GM21526 (cell line): ENCODE results near the gene ILF3.

Experiments
- ATAC-seq: cut with Tn5 transposase; IDR thresholded peaks from one replicate; pipeline ENCODE4 v1.9.1; 2021; ENCODE audit warnings: moderate library complexity; ENCODE audit not compliant: unreplicated experiment, low FRiP score

ILF3 gene

DNA sequence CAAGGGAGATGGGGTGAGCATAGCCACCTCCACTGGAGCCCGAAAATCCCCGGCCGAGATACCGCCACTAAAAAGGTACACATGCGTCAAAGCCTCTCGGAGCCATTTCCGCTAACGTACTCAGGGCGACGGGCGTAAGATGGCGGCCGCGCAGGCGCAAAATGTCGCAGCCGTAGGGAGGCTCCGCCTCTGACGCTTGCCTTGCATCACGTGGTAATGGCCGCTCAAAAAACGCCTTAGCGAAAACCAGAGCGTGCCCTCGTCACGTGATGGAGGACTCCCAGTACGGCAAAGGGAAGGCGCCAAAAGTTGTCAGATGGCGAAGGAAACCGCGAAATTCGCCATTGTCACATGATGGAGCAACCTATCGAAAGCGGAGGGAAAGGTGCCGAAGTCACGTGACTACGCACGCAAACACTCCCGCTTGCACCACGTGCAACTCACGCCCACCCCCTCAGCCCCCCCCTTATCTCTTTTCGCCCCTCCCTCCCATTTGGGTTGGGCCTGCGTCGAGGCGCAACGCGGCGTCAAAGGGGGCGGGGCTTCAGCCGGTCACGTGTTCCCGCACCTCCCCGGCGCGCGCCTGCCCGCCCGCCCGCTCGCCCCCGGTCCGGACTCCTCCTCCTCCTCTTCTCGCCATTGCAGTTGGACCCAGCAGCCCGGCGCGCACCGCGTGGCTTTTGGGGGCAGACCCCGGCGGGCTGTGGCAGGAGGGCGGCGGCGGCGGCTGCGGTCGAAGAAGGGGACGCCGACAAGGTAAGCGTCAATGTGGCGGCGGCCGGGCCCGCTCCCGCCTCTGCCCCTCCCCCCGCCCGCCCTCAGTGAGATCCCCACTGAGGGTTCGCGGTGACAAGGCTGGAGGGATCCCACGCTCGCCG lies at the start of gene ILF3:
TSS of gene ILF3 (plus strand) at position 615 of the 878 bp plus-strand sequence. CDS start 16,260 bp downstream, outside the sequence.
- peak; percentile 70 for ATAC-seq

DNA sequence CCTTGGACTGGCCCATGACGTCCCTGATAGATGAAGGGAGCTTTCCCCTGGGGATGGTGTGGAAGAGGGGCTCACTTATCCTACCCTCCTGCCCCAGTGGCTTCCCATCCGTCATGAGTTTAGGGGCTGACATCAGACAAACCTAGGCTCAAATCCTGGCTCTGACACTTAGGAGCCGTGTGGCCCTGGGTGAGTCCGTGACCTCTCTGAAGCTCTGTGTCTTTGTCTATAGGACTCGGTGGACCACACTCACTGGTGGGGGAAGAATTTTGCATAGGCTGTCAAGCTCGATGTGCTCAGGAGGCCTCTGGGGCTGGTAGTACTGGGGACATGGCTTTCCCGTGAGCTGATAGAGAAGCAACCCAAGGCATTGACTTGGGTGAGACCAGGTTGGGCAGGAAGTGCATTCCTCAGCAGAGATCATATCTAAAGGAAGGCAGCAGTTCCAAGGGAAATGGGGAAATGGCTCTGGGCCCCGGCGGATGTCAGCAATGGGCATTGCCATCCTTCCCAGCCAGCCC lies 49.6 kb upstream of the ILF3 start:
- ATAC-seq: no peak

DNA sequence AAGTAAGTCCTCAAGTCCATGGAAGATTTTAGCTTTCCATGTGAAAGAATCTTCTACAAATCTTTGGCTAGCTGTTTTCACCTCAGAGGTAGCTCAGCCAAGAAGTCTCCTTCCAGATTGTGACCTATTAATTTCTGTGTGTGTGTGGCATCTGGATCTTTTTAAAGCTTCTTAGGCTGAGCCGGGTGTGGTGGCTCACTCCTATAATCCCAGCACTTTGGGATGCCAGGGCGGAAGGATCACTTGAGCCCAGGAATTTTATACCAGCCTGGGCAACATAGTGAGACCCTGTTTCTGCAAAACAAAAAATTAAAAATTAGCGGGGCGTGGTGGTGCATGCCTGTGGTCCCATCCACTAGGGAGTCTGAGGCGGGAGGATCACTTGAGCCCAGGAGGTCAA lies 42.2 kb upstream of the ILF3 start:
- no peak for ATAC-seq

DNA sequence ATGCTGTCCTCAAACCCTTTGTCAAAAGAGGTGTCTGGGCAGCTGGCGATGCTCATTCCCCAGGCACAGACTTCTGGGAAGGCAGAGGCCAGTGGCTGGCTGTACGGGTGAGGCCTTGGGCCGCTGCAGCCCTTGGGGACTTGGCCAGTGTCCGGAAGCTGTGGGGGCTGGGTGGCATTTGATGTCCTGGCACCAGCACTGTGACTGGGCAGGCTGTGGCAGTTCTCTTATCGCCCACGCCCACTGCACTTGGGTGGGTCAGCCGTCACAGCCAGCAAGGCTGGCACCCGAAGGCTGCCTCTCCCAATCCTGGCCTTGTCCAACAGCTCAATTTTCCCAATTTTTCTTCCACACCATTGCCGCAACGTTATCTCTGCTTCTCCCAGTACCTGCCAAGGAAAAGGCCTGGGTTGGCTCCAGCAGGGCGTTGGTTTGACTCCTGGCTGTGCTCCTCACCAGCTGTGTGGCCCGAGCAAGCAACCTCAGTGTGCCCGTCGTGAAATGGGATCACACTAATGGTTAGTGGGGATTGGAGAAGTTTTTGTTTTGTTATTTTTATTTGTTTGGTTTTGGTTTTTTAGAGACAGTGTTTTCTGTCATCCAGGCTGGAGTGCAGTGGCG lies 41.5 kb upstream of the ILF3 start:
- no peak for ATAC-seq

DNA sequence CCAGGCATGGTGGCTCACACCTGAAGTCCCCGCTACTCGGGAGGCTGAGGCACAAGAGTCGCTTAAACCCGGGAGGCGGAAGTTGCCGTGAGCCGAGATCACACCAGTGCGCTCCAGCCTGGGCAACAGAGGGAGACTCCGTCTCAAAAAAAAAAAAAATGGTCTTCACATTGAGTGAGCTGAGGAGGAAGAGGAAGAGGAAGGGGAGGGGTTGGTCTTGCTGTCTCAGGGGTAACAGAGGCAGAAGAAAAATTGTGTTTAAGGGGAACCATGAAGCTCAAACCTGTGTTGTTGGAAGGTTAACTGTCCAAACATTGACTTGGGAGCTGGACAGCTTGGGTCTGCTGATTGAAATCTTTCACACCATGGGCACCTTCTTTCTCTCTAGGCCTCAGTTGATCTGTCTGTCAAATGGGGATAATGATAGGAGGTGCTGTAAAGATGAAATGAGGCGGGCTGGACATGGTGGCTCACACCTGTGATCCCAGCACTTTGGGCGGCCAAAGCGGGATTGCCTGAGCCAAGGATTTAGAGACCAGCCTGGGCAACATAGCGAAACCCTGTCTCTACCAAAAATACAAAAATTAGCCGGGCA lies 38.6 kb upstream of the ILF3 start:
- ATAC-seq: no peak

DNA sequence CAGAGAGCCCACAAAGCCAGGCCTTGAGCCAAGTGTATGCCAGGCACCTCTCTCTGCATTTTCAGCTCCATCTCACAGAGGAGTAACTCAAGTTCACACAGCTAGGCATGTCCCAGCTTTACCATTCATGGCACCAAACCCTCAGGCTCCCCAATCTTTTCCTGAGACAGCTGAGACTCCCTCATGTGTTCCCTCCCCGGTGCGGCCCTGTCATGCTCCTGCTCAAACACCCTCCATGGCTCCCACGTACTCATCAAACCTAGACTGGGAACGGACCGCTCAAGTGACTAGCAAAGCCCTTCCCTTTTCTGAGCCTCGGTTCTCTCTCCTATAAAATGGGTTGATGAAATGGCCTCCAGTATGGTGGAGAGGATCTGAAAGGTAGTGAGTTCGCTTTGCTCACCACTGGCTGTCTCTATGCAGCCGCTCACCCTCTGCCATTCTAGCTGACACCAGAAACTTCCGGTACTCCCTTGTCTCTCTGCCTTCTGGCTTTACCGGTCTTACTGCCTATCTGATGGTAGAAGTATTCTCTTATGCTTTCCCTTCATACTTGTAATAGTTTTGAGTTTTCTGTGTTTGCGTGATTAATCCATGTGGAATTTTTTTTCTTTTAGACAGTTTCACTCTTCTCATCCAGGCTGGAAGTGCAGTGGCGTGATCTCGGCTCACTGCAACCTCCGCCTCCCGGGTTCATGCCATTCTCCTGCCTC lies 36.6 kb upstream of the ILF3 start:
- ATAC-seq: no peak

DNA sequence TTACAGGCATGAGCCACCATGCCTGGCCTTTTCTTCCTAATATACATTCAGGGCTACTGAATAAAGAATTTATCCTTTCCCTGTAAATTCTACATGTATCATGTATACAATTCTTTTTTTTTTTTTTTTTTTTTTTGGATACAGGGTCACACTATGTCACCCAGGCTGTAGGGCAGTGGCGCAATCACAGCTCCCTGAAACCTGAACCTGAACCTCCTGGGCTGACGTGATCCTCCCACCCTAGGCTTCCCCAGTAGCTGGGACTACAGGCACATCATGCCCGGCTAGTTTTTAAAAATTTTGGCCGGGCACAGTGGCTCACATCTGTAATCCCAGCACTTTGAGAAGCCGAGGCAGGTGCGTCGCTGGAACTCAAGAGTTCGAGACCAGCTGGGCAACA lies 35.3 kb upstream of the ILF3 start:
- no peak for ATAC-seq

DNA sequence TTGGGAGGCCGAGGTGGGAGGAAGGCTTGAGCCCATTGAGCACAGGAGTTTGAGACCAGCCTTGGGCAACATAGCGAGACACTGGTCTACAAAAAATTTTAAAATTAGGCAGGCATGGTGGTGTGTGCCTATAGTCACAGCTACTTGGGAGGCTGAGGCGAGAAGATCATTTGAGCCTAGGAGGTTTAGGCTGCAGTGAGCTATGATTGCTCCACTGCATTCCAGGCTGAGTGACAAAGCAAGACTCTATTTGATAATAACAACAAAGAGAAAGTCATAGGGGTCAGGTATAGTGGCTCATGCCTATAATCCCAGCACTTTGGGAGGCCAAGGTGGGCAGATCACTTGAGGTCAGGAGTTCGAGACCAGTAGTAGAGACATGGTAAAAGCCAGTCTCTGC lies 33.4 kb upstream of the ILF3 start:
- ATAC-seq: no peak

DNA sequence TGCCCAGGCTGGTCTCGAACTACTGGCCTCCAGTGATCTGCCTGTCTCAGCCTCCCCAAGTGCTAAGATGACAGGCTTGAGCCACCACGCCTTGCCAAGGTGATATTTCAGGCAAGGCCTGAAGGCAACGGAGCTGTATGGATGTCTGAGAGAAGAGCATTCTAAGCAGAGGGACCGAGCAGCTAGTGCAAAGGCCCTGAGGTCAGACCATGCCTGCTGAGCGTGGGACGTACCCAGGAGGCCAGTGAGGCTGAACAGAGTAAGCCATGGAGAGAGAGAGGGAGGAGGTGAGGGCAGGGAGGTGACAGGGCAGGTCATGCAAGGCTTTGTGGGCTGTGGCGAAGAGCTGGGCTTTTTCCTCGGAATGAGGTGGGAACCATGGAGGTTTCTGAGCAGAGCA lies 32.2 kb upstream of the ILF3 start:
- no peak for ATAC-seq

DNA sequence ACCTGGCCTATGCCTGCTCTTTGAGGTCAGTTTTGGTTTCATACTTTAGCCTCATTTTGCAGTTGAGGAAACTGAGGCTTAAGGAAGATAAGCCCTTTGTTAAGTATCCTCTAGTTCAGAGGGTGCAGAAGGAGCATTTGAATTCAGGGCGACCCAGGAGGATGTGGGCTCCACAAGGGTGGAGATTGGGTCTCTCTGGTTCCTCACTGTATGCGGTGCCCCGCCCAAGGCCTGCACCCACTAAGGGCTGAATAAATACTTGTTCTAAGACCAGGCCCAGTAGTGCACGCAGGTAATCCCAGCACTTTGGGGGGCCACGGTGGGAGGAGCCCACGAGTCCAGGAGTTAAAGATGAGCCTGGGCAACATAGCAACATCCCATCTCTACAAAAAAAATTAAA lies 29.6 kb upstream of the ILF3 start:
- no peak for ATAC-seq

DNA sequence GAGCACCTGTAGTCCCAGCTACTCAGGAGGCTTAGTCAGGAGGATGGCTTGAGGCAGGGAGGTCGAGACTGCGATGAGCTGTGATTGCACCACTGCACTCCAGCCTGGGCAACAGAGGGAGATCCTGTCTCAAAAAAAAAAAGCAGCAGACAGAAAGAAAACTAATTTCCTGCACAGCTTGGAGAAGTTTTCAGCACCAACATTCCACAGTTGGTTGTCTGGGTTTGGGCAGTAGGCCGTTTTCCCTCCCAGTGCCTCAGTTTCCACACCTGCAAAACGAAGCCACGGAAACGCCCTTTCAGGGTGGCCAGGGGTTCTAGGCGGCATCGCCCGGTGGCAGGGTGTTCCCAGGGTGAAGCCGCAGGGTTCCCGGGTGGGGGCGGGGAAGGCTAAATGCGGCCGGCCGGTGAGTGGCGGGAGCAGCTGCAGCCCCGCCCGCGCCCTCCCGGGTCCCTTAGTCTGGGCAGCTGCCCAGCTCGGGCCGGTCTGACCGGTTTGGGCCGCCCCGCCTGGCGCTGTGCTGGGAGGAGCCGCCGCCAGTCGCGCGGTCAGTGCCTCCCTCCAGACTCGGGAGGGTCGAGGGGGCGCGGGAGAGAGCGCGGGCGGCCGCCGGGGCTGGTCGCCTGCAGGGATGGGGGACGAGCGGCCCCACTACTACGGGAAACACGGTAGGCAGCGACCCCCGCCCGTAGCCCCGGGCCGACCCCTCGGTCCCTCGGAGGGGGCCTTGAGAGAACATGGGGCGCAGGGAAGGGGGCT lies 29.0 kb upstream of the ILF3 start, which contains the start of gene SLC44A2:
TSS of gene SLC44A2 (plus strand) at position 551 of the 759 bp plus-strand sequence. CDS start at position 632, 81 bp downstream.
- no peak for ATAC-seq

DNA sequence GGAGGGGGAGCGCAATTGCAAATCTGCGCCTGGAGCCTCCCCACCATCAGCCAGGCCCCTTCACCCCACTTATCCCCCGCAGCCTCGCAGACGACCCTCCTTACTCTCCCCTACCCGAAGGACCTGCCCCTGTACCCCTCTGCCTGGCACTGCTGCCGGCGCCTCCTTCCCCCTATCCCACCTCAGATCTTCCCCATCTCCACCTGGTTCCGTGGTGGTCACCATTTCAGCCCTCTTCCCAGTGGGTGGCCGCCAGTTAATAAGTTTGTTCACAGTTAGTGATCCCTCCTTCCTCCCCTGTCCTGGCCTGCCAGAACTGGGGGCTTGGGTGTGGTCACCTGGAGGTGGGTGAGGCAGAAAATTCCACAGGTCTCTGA lies 28.4 kb upstream of the ILF3 start:
- ATAC-seq: no peak

DNA sequence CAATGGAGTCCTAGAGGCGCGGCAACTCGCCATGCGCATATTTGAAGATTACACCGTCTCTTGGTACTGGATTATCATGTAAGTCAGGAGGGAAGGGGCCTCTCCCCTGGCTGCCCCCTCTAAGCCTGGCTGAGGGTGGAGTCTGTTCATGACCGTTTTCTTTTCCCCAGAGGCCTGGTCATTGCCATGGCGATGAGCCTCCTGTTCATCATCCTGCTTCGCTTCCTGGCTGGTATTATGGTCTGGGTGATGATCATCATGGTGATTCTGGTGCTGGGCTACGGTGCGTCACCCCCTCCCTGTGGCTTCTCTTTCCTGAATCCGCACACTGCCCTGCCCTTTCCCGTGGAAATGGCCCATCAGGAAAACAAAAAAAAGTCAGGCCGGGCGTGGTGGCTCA lies 22.3 kb upstream of the ILF3 start:
- ATAC-seq: no peak

DNA sequence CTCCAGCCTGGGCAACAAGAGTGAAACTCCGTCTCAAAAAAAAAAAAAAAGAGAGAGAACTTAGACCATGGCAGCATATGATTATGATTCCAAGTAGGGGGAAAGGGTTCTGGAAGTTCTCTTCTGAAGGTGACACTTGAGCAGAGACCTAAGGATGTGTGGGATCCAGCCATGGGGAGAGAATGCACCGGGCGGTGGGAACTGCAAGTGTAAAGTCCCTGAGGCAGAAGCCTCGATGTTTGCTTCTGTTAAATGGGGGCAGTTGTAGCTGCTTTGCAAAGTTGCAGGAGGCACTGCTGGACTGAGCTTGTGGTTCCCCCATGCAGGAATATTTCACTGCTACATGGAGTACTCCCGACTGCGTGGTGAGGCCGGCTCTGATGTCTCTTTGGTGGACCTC lies 19.7 kb upstream of the ILF3 start:
- no peak for ATAC-seq

DNA sequence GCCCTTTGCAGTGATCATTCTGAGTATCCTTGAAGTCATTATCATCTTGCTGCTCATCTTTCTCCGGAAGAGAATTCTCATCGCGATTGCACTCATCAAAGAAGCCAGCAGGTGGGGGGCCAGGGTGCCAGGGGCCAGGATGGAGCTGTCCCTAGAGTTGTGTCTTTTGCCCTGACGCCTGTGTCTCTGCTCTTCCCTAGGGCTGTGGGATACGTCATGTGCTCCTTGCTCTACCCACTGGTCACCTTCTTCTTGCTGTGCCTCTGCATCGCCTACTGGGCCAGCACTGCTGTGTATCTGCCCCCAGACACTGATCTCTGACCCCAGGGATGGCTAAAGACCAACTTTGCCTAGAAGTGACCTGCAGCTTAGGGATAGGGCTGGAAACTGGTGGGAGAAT lies 19.2 kb upstream of the ILF3 start:
- no peak for ATAC-seq

DNA sequence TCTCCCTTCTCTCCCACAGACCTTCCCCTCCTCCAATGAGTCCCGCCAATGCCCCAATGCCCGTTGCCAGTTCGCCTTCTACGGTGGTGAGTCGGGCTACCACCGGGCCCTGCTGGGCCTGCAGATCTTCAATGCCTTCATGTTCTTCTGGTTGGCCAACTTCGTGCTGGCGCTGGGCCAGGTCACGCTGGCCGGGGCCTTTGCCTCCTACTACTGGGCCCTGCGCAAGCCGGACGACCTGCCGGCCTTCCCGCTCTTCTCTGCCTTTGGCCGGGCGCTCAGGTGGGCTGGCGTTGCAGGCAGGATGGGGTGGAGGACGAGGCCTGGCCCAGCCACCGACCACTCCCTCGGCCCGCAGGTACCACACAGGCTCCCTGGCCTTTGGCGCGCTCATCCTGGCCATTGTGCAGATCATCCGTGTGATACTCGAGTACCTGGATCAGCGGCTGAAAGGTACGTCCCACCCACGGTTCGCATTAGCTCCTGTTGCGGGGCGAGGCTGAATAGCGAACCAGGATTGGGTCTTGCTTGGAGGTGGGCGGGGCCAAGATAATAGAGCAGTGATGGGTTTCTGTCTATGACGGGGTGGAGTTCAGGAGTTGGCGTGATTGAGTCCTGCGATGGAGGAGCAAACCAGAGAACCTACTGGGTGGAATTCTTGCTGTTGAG lies 17.7 kb upstream of the ILF3 start:
- ATAC-seq: no peak

DNA sequence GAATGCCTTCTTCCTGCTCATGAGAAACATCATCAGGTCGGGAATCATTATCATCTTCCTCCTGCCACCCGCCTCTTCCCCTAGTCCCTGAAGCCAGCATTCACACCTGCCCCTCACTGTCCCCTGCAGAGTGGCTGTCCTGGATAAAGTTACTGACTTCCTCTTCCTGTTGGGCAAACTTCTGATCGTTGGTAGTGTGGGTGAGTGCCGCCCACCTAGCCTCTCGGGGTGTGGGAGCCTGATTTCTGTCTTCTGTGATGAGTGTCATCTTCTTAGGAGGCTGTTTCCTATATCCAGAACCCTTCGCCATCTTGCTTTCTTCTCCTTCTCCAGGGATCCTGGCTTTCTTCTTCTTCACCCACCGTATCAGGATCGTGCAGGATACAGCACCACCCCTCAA lies 16.3 kb upstream of the ILF3 start:
- ATAC-seq: no peak

DNA sequence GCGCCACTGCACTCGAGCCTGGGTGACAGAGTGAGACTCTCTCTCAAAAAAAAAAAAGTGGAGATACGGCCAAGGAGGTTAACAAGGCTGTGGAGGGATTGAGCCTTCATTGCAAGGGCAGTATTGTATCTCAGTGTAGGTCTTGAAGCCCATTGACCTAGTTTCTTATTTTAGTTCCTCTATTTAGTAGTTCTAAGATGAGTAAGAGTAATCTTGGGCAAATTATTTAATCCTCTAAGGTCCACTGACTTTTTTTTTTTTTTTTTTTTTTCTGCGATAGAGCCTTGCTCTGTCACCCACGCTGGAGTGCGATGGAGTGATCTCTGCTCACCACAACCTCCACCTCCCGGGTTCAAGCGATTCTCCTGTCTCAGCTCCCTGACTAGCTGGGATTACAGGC lies 14.3 kb upstream of the ILF3 start:
- ATAC-seq: no peak

DNA sequence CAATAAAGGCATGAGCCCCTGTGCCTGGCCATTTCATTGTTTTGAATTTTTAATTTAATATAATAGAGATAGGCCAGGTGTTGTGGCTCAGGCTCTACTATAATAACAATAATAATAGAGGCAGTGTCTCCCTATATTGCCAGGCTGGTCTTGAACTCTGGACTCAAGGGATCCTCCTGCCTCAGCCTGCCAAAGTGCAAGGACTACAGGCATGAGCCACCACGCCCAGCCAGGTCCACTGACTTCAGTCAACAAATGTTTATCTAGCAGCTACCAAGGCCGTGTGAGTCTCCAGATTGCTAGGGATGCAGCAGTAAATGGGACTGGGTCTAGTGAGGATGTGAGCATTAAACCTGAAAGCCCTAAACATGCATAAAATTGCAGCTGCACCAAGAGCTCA lies 13.8 kb upstream of the ILF3 start:
- no peak for ATAC-seq

DNA sequence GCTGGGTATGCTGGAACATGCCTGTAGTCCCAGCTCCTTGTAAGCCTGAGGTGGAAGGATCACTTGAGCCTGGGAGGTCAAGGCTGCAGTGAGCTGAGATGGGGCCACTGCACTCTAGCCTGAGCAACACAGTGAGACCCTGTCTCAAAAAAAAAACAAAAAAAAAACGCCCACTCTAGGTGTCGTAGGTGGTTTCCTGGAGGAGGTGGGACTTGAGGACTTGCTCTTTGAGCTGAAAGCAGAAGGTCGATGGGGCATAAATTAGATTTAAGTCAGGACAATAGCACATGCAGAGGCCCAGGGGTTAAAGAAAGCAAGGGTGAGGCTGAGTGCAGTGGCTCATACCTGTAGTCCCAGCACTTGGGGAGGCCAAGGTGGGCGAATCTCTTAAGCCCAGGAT lies 12.9 kb upstream of the ILF3 start:
- ATAC-seq: no peak
